K562 (cell line): ENCODE results near the gene ATXN7L1. TPM values are rescaled to one million over a fixed set of nuclear protein-coding genes. Genes with fewer than 3 reads are reported as not detected.

Experiments
- ATAC-seq: fragments of 200-7000 bp; cut with Tn5 transposase; 3 replicates; pipeline ENCODE4 v1.9.1; 2020; ENCODE audit warnings: moderate library complexity
- BruUV-seq: library from RNA; stranded (reverse); fragments of 400-500 nt; replicated peaks from 2 replicates; lab custom pipeline; 2021; lab: Mats Ljungman, UMichigan
- CTCF ChIA-PET: fragments of 300-600 bp; formaldehyde crosslinking; extraction: SDS; loops from one replicate; lab custom pipeline; 2021; ENCODE audit warnings: low intra/inter-chr PET ratio; lab: Yijun Ruan, JAX
- POLR2A ChIA-PET: fragments of 300-600, 350-650 bp; sonication (Branson Sonifier 250); formaldehyde crosslinking; extraction: SDS; loops from one replicate; lab custom pipeline; 2021; ENCODE audit warnings: antibody characterized with exemption, inconsistent platforms; lab: Yijun Ruan, JAX
- DNase-seq, 4 experiments: peaks; one replicate each; pipeline versions ENCODE4 v3.0.0 to v3.0.0-alpha.2; 2011 to 2018; ENCODE audit warnings: low spot score in 3 of 4, mixed read lengths in 3 of 4; ENCODE audit errors: extremely low read depth in 1 of 4
- FAIRE-seq: peaks from 2 replicates; lab custom pipeline; 2011; peaks lifted over from hg19 to GRCh38; lab: Jason Lieb, UNC
- H2AFZ ChIP-seq: 2 replicates; pipeline ENCODE4 v1.6.0; 2011; ENCODE audit warnings: low read depth, low read length, control low read depth, inconsistent platforms
- H3K27ac ChIP-seq: fragments of 200-600 bp; 3 replicates; pipeline ENCODE4 v1.8.0; 2011; ENCODE audit warnings: low read depth, mild to moderate bottlenecking, control low read depth, inconsistent platforms, low read length, moderate library complexity, mixed read lengths; ENCODE audit errors: extremely low read depth
- H3K27me3 ChIP-seq, 2 experiments: fragments of 300-600 bp in 1 of 2; 2 replicates in 1 of 2; 3 replicates in 1 of 2; pipeline versions ENCODE4 v1.6.0 to v1.8.0; 2011; ENCODE audit warnings: inconsistent platforms in 2 of 2, low read length in 2 of 2, mild to moderate bottlenecking in 1 of 2, mixed read lengths in 1 of 2, moderate library complexity in 1 of 2; ENCODE audit not compliant: control insufficient read depth in 2 of 2, insufficient read depth in 2 of 2
- H3K36me3 ChIP-seq: fragments of 300-600 bp; 3 replicates; pipeline ENCODE4 v1.8.0; 2011; ENCODE audit warnings: mild to moderate bottlenecking, low read length, inconsistent platforms; ENCODE audit not compliant: control insufficient read depth, insufficient read depth
- H3K4me1 ChIP-seq, 2 experiments: fragments of 200-600 bp in 1 of 2; replicated peaks in 1 of 2; 2 replicates in 1 of 2; 3 replicates in 1 of 2; pipeline versions ENCODE4 v1.5.1 to v1.8.0; 2011; ENCODE audit warnings: inconsistent platforms in 2 of 2, low read length in 2 of 2, mild to moderate bottlenecking in 1 of 2, mixed read lengths in 1 of 2, moderate library complexity in 1 of 2; ENCODE audit not compliant: control insufficient read depth in 2 of 2, insufficient read depth in 2 of 2
- H3K4me2 ChIP-seq: 2 replicates; pipeline ENCODE4 v1.6.1; 2011; ENCODE audit warnings: low read length, control low read depth, inconsistent platforms, mixed read lengths; ENCODE audit not compliant: insufficient read depth
- H3K4me3 ChIP-seq: fragments of 200-600 bp; sonication (generic), shearing (Covaris generic); 2 replicates; pipeline ENCODE4 v1.5.1; 2016; ENCODE audit warnings: control low read depth, inconsistent platforms
- H3K79me2 ChIP-seq: fragments of 200-600 bp; 3 replicates; pipeline ENCODE4 v1.8.0; 2011; ENCODE audit warnings: low read length, inconsistent platforms; ENCODE audit not compliant: control insufficient read depth, insufficient read depth
- H3K9ac ChIP-seq, 2 experiments: 2 replicates each; pipeline versions ENCODE4 v1.6.0 to v1.6.1; 2011; ENCODE audit warnings: low read depth in 2 of 2, low read length in 2 of 2, control low read depth in 1 of 2, inconsistent platforms in 1 of 2, mild to moderate bottlenecking in 1 of 2, mixed read lengths in 1 of 2; ENCODE audit not compliant: insufficient read depth in 1 of 2
- H3K9me1 ChIP-seq: one replicate; pipeline ENCODE4 v1.6.0; 2011; ENCODE audit warnings: inconsistent platforms, mild to moderate bottlenecking, low read length, moderate library complexity; ENCODE audit not compliant: control insufficient read depth, insufficient read depth
- H3K9me3 ChIP-seq: replicated peaks from 2 replicates; pipeline ENCODE4 v1.5.1; 2011; ENCODE audit warnings: low read depth, low read length, inconsistent platforms; ENCODE audit not compliant: control insufficient read depth, insufficient read depth
- H4K20me1 ChIP-seq: replicated peaks from 2 replicates; pipeline ENCODE4 v1.6.1; 2011; ENCODE audit warnings: low read length, inconsistent platforms, mixed read lengths; ENCODE audit not compliant: control insufficient read depth, insufficient read depth
- NFRKB ChIP-seq: fragments of 450-650 bp; IDR thresholded peaks from 2 replicates; pipeline ENCODE4 v1.6.1; 2016; ENCODE audit warnings: low read depth
- PHF21A ChIP-seq: fragments of 450-650 bp; IDR thresholded peaks from 2 replicates; pipeline ENCODE4 v1.6.1; 2017; ENCODE audit warnings: low read depth, borderline replicate concordance
- WGBS: fragments of 100-300 bp; shearing (Covaris generic); methylation state at CpG from one replicate; pipeline ENCODE4 v1.1.6; 2016; ENCODE audit warnings: low coverage, mixed read lengths; ENCODE audit not compliant: insufficient coverage; ENCODE audit errors: missing lambda C conversion rate; 5-methylcytosine and 5-hydroxymethylcytosine counted together
- in situ Hi-C: fragments of 300-500 bp; cut with MboI; formaldehyde crosslinking; loops from 4 replicates; pipeline ENCODE4 v1.15.0; 2018; ENCODE audit warnings: inconsistent platforms, mixed read lengths
- intact Hi-C: fragments of 100-400 bp; cut with micrococcal nuclease; formaldehyde crosslinking; loops from 2 replicates; pipeline ENCODE4 v1.14.2; 2022
- polyA plus RNA-seq, 8 experiments: library from polyadenylated mRNA; depleted of rRNA in 4 of 8; stranded (reverse) in 5 of 8; unstranded in 3 of 8; fragments of >200 nt; fragmentation: Nextera tagmentation in 2 of 8; fragmentation: Illumina TruSeq in 1 of 8; extraction: Ambion mirVana in 2 of 8; extraction: Trizol in 1 of 8; gene quantifications; 2 replicates each; pipeline versions ENCODE4 v1.2.1 to v1.2.3, GENCODE V29; 2011 to 2014; ENCODE audit warnings: inconsistent platforms in 1 of 8, missing spikeins in 1 of 8
- total RNA-seq, 7 experiments: library from RNA; depleted of rRNA in 6 of 7; stranded (reverse); fragments of >200 nt in 6 of 7; fragmentation: Illumina TruSeq in 2 of 7; extraction: Trizol in 2 of 7; gene quantifications; 2 replicates each; pipeline versions ENCODE4 v1.2.1 to v1.2.3, GENCODE V29; 2011 to 2021; ENCODE audit warnings: low replicate concordance in 1 of 7
- TF ChIP-seq, protein P1 (sequence below): fragments of 450-650 bp; IDR thresholded peaks from 2 replicates; pipeline ENCODE4 v1.6.1; 2016

ATXN7L1 gene
- total and polyA plus RNA-seq, 9 of the 15 experiments (the other 6 are each of a cell fraction or from before 2014, with no cell fraction given) = 6.6 to 13.7 (median 10.7) TPM

DNA sequence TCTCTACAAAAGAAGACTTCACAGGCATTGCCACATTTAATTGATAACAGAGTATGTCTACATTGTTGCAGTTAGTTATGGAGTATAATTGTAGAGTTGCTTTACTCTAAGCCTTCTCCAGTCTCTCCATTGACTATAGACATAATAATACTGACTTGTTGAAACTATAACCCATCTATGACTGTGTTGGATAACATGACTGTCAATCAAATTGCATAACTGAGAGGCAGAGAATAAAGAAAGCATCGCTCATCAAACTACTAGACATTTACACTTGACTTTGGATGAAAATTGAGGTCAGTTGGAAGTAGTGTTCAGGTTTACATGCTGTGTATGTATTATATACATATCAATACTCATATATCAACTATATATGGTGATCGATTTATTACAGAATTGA, 3.4 kb upstream of the ATXN7L1 start:
- no TSS peak for BruUV-seq
- H3K79me2 ChIP-seq = peaks cover 4% of the 10 kb centered on the region; the same call in 2 of the 3 replicates
- DNase-seq (no peak), FAIRE-seq (no peak), ATAC-seq (no peak)
- H2AFZ ChIP-seq = no peak overlapping the region
- H3K27ac ChIP-seq = no peak overlapping the region
- no peak overlapping the region for H3K4me3 ChIP-seq
- H3K27me3 ChIP-seq = peaks cover 26 to 29% of the 10 kb centered on the region in 2 experiments
- H3K9ac ChIP-seq = no peak overlapping the region
- in situ Hi-C loops = no loop called here
- H3K9me1 ChIP-seq = no peaks in the 10 kb centered on the region
- H3K4me2 ChIP-seq = no peak overlapping the region
- H4K20me1 ChIP-seq = no peaks in the 10 kb centered on the region
- no peaks in the 10 kb centered on the region for H3K36me3 ChIP-seq
- peaks cover 7 to 14% of the 10 kb centered on the region in 2 experiments; a peak in 4 of 5 replicates for H3K4me1 ChIP-seq
- 0% methylated on average over 2 of the region's 2 CpGs for WGBS
- TF ChIP-seq NFRKB (no peak), PHF21A (no peak)
- TF ChIP-seq, protein P1, sequence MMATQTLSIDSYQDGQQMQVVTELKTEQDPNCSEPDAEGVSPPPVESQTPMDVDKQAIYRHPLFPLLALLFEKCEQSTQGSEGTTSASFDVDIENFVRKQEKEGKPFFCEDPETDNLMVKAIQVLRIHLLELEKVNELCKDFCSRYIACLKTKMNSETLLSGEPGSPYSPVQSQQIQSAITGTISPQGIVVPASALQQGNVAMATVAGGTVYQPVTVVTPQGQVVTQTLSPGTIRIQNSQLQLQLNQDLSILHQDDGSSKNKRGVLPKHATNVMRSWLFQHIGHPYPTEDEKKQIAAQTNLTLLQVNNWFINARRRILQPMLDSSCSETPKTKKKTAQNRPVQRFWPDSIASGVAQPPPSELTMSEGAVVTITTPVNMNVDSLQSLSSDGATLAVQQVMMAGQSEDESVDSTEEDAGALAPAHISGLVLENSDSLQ = peak; percentile 80
- no peaks in the 10 kb centered on the region for H3K9me3 ChIP-seq
- intact Hi-C loops = loop anchor here (5.0 kb wide), 1 partner anchor 112 kb away; no protein-coding TSS in a partner anchor
- ChIA-PET CTCF (interaction anchor here (0.6 kb wide), 1 partner anchor 163 kb away, joined by 4 read pairs; no protein-coding TSS in a partner anchor), POLR2A (interaction anchor here (0.6 to 1.3 kb wide), 4 partner anchors 9 to 150 kb away, joined by 3 to 5 read pairs (median 4); no protein-coding TSS in a partner anchor)
